Uterus (tissue), 4 donors: Measurements from ENCODE around the gene MOSPD3. TPM values are rescaled to one million over a fixed set of nuclear protein-coding genes. Genes with fewer than 3 reads are reported as not detected.
"Not testable (repeated sequence)": the region's sequence is repeated elsewhere in the genome, so short reads cannot be mapped to it uniquely, and the experiment has no call there.

Source experiments
- DNase-seq, 2 donors: peaks; one replicate each; pipeline ENCODE4 v3.0.0-alpha.2; 2019 to 2020
- H3K27ac ChIP-seq, 2 donors: fragments of 200-600 bp; sonication (generic); 1 replicate in 1 of 2; 2 replicates in 1 of 2; pipeline ENCODE4 v1.5.1; 2016 to 2018
- H3K27me3 ChIP-seq, 2 donors: fragments of 200-600 bp; sonication (generic); one replicate each; pipeline ENCODE4 v1.5.1; 2018 to 2019; ENCODE audit warnings: control low read depth in 1 of 2
- H3K36me3 ChIP-seq, 2 donors: fragments of 200-600 bp; sonication (generic); one replicate each; pipeline ENCODE4 v1.5.1; 2019; ENCODE audit warnings: control low read depth in 1 of 2
- H3K4me1 ChIP-seq, 2 donors: fragments of 200-600 bp; sonication (generic); one replicate each; pipeline ENCODE4 v1.5.1; 2018 to 2019; ENCODE audit warnings: control low read depth in 1 of 2
- H3K4me3 ChIP-seq, 2 donors: fragments of 200-600 bp; sonication (generic); 1 replicate in 1 of 2; 2 replicates in 1 of 2; pipeline ENCODE4 v1.5.1; 2018 to 2019; ENCODE audit warnings: mild to moderate bottlenecking in 1 of 2
- H3K9me3 ChIP-seq, 2 donors: fragments of 200-600 bp; sonication (generic); one replicate each; pipeline ENCODE4 v1.5.1; 2019; ENCODE audit warnings: control low read depth in 1 of 2
- CTCF ChIP-seq, 4 experiments: fragments of 200-600 bp in 2 of 4; fragments of 450-650 bp in 2 of 4; sonication (generic) in 2 of 4; IDR thresholded peaks; one replicate each; pipeline ENCODE4 v1.5.1; 2016 to 2019; ENCODE audit warnings: antibody characterized with exemption in 4 of 4, mild to moderate bottlenecking in 2 of 4, moderate library complexity in 1 of 4
- POLR2A ChIP-seq, 2 donors: fragments of 450-650 bp; IDR thresholded peaks; one replicate each; pipeline ENCODE4 v1.6.1; 2016; ENCODE audit warnings: antibody characterized with exemption in 2 of 2, mild to moderate bottlenecking in 1 of 2, moderate library complexity in 1 of 2
- intact Hi-C: fragments of 100-400 bp; cut with DNase I; formaldehyde crosslinking; loops from one replicate; pipeline ENCODE4 v1.15.1; 2023; ENCODE audit warnings: low total_unique reads
- total RNA-seq, 4 donors: library from RNA; depleted of rRNA in 3 of 4; stranded (reverse); fragments of >200 nt in 3 of 4; gene quantifications; one replicate each; pipeline versions ENCODE4 v1.1.0 to v1.2.4, GENCODE V29; 2014 to 2023
- donor health status: DM: yes; HTN: yes; CAD: no.

The MOSPD3 gene
- total RNA-seq, result 10 to 100 TPM in 2 of 4 donors, 1 to 10 TPM in 2; 1.3 to 35.3 (median 15.1) TPM

- H3K27me3 ChIP-seq, result no peaks in the 10 kb centered on the region
- no peaks in the 10 kb centered on the region for H3K36me3 ChIP-seq
- H3K27ac ChIP-seq, result peak within 1 kb of the TSS; percentile 94
- peak within 1 kb of the TSS; percentile 83 to 87 for H3K4me3 ChIP-seq
- DNase-seq, result peak; percentile 99 to 100
- H3K4me1 ChIP-seq, result peaks cover 0 to 10% of the 10 kb centered on the region in 2 donors
- intact Hi-C loops, result no loop called here
- TF ChIP-seq POLR2A (IDR thresholded peaks at IDR 0.05) (peak; percentile 64 to 72), CTCF (IDR thresholded peaks at IDR 0.05) (peak in 2 of 4 experiments; percentile 31 to 40)
- H3K9me3 ChIP-seq, result no peaks in the 10 kb centered on the region
These were observed at the start of gene MOSPD3 for GRCh38 chr7:100611983-100612729. TSS of gene MOSPD3 (plus strand) at chr7:100612540. CDS start at chr7:100612792, 252 bp downstream.

GRCh38 chr7:100563100-100563564 lies 49.2 kb upstream of the MOSPD3 start:
- no peak for DNase-seq
- intact Hi-C loops, result loop anchor here (10.0 kb wide), 1 partner anchor 122 kb away; no protein-coding TSS in a partner anchor
- H3K4me3 ChIP-seq, result no peak overlapping the region
- H3K36me3 ChIP-seq, result no peaks in the 10 kb centered on the region
- H3K27ac ChIP-seq, result no peak overlapping the region
- H3K27me3 ChIP-seq, result no peaks in the 10 kb centered on the region
- TF ChIP-seq POLR2A (IDR thresholded peaks at IDR 0.05), result no peak
- TF ChIP-seq CTCF (IDR thresholded peaks at IDR 0.05), result no peak
- no peaks in the 10 kb centered on the region for H3K9me3 ChIP-seq
- no peaks in the 10 kb centered on the region for H3K4me1 ChIP-seq

- intact Hi-C loops, result loop anchor here (10.0 kb wide), 1 partner anchor 121 kb away; no protein-coding TSS in a partner anchor
- Histone ChIP-seq H3K27me3 (no peaks in the 10 kb centered on the region), H3K4me1 (no peaks in the 10 kb centered on the region), H3K36me3 (no peaks in the 10 kb centered on the region), H3K27ac (peak overlapping the region in 1 of 2 donors; percentile 21), H3K4me3 (no peak overlapping the region), H3K9me3 (no peaks in the 10 kb centered on the region)
- TF ChIP-seq CTCF (IDR thresholded peaks at IDR 0.05) (peak; percentile 84 to 94 (median 88)), POLR2A (IDR thresholded peaks at IDR 0.05) (no peak)
- peak; percentile 83 to 84 for DNase-seq
These were observed 48.4 kb upstream of the MOSPD3 start for GRCh38 chr7:100563809-100564400.

GRCh38 chr7:100564405-100564804 lies 47.9 kb upstream of the MOSPD3 start:
- not testable (repeated sequence) for H3K4me3 ChIP-seq, DNase-seq, H3K4me1 ChIP-seq, H3K36me3 ChIP-seq, H3K27me3 ChIP-seq, H3K9me3 ChIP-seq
- peak overlapping the region in 1 of 2 donors; percentile 21 for H3K27ac ChIP-seq
- intact Hi-C loops, result loop anchor here (10.0 kb wide), 1 partner anchor 120 kb away; no protein-coding TSS in a partner anchor

GRCh38 chr7:100565133-100565571 lies 47.2 kb upstream of the MOSPD3 start:
- H3K4me3 ChIP-seq, result no peak overlapping the region
- TF ChIP-seq POLR2A (IDR thresholded peaks at IDR 0.05) (no peak), CTCF (IDR thresholded peaks at IDR 0.05) (no peak)
- H3K27me3 ChIP-seq, result no peaks in the 10 kb centered on the region
- no peak overlapping the region for H3K27ac ChIP-seq
- H3K4me1 ChIP-seq, result peaks cover 0 to under 1% of the 10 kb centered on the region in 2 donors
- H3K9me3 ChIP-seq, result no peaks in the 10 kb centered on the region
- DNase-seq, result no peak
- intact Hi-C loops, result loop anchor here (10.0 kb wide), 1 partner anchor 120 kb away; no protein-coding TSS in a partner anchor
- no peaks in the 10 kb centered on the region for H3K36me3 ChIP-seq
